Kidney (tissue), 14 donors: ENCODE results near the gene SIM1. TPM values are rescaled to one million over a fixed set of nuclear protein-coding genes. Genes with fewer than 3 reads are reported as not detected.

Experiments used
- DNase-seq, 5 donors: peaks; one replicate each; pipeline ENCODE4 v3.0.0-alpha.2; 2013 to 2020
- FAIRE-seq: peaks from 2 replicates; lab custom pipeline; 2012; peaks lifted over from hg19 to GRCh38; lab: Jason Lieb, UNC
- H3K27ac ChIP-seq, 2 donors: one replicate each; pipeline ENCODE4 v1.7.0; 2013; ENCODE audit warnings: low read depth in 2 of 2, low read length in 2 of 2, inconsistent platforms in 1 of 2
- H3K27me3 ChIP-seq: one replicate; pipeline ENCODE4 v1.7.1; 2013; ENCODE audit warnings: low read length, inconsistent platforms; ENCODE audit not compliant: control insufficient read depth, insufficient read depth
- H3K36me3 ChIP-seq, 3 donors: one replicate each; pipeline versions ENCODE4 v1.7.0 to v1.7.1; 2013; ENCODE audit warnings: low read length in 3 of 3, control low read depth in 1 of 3, inconsistent platforms in 1 of 3; ENCODE audit not compliant: insufficient read depth in 3 of 3, control insufficient read depth in 2 of 3
- H3K4me1 ChIP-seq, 3 donors: one replicate each; pipeline versions ENCODE4 v1.7.0 to v1.7.1; 2013; ENCODE audit warnings: low read length in 3 of 3, inconsistent platforms in 1 of 3, low read depth in 1 of 3; ENCODE audit not compliant: control insufficient read depth in 2 of 3, insufficient read depth in 2 of 3
- H3K4me3 ChIP-seq, 3 donors: one replicate each; pipeline versions ENCODE4 v1.7.0 to v1.8.1; 2013; ENCODE audit warnings: low read length in 3 of 3, control low read depth in 1 of 3, inconsistent platforms in 1 of 3
- H3K9ac ChIP-seq, 3 donors: one replicate each; pipeline versions ENCODE4 v1.7.0 to v1.7.1; 2013; ENCODE audit warnings: low read length in 3 of 3, control low read depth in 1 of 3, inconsistent platforms in 1 of 3
- H3K9me3 ChIP-seq, 3 donors: one replicate each; pipeline versions ENCODE4 v1.7.0 to v1.7.1; 2013; ENCODE audit warnings: low read length in 3 of 3, control low read depth in 1 of 3, inconsistent platforms in 1 of 3; ENCODE audit not compliant: control insufficient read depth in 2 of 3, insufficient read depth in 1 of 3
- intact Hi-C: fragments of 100-400 bp; cut with DNase I; formaldehyde crosslinking; loops from one replicate; pipeline ENCODE4 v1.11.1; 2022
- polyA plus RNA-seq: library from polyadenylated mRNA; stranded (reverse); fragments of 350-450 nt; fragmentation: Illumina TruSeq; extraction: RNeasy Lipid Tissue Mini Kit (QIAGEN cat#74804); gene quantifications from one replicate; pipeline ENCODE4 v1.2.3, GENCODE V29; 2014; ENCODE audit warnings: low read depth, low replicate concordance; ENCODE audit not compliant: insufficient read depth
- total RNA-seq: library from RNA; stranded (reverse); fragmentation: NEBNext Ultra II Directional; extraction: Animal tissue kit (Norgen Biotek cat#: 25700); gene quantifications from one replicate; pipeline ENCODE4 v1.2.1, GENCODE V29; 2021
- TF ChIP-seq, protein P1 (sequence below): IDR thresholded peaks from 3 replicates; pipeline ENCODE4 v1.5.1; 2012; ENCODE audit warnings: mild to moderate bottlenecking, moderate library complexity, borderline replicate concordance; ENCODE audit not compliant: insufficient read depth; ENCODE audit errors: extremely low read depth
- donor health status: control.
- donor health status: control.
- donor health status: control.
- donor health status: control.
- donor health status: control.
- donor health status: DM: yes; HTN: yes; CAD: no.
- donor health status: Normal renal cell carcinoma (clear cell type).

SIM1 gene
- total and polyA plus RNA-seq, 2 donors from 2014 or later: 4.4 to 31.8 TPM

DNA sequence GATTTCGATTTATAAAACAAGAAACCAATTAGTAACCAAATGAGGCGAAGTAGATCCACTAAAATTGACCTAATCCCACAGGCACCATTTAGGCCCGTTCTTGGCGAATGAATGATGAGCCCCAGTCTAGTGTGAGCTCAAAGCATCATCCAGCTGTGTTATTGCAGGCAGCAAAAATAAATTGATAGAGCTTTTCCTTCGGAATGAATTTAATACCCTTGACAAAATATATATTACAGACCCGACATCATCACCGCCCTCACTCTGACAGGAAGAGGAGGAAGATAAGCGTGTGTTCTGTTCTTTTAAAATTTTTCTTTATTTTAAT lies 7.8 kb downstream of the SIM1 start:
- DNase-seq (no peak), FAIRE-seq (no peak)
- Histone ChIP-seq H3K9ac (peak overlapping the region in 2 of 3 donors; percentile 0 to 94), H3K9me3 (no peaks in the 10 kb centered on the region), H3K27me3 (peaks cover 71% of the 10 kb centered on the region), H3K27ac (peak overlapping the region; percentile 83 to 90), H3K36me3 (no peaks in the 10 kb centered on the region), H3K4me3 (peak overlapping the region in 1 of 3 donors; percentile 77), H3K4me1 (peaks cover 0 to 3% (median 2%) of the 10 kb centered on the region in 3 donors)
- TF ChIP-seq, protein P1, sequence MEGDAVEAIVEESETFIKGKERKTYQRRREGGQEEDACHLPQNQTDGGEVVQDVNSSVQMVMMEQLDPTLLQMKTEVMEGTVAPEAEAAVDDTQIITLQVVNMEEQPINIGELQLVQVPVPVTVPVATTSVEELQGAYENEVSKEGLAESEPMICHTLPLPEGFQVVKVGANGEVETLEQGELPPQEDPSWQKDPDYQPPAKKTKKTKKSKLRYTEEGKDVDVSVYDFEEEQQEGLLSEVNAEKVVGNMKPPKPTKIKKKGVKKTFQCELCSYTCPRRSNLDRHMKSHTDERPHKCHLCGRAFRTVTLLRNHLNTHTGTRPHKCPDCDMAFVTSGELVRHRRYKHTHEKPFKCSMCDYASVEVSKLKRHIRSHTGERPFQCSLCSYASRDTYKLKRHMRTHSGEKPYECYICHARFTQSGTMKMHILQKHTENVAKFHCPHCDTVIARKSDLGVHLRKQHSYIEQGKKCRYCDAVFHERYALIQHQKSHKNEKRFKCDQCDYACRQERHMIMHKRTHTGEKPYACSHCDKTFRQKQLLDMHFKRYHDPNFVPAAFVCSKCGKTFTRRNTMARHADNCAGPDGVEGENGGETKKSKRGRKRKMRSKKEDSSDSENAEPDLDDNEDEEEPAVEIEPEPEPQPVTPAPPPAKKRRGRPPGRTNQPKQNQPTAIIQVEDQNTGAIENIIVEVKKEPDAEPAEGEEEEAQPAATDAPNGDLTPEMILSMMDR: no peak
- intact Hi-C loops: no loop called here

DNA sequence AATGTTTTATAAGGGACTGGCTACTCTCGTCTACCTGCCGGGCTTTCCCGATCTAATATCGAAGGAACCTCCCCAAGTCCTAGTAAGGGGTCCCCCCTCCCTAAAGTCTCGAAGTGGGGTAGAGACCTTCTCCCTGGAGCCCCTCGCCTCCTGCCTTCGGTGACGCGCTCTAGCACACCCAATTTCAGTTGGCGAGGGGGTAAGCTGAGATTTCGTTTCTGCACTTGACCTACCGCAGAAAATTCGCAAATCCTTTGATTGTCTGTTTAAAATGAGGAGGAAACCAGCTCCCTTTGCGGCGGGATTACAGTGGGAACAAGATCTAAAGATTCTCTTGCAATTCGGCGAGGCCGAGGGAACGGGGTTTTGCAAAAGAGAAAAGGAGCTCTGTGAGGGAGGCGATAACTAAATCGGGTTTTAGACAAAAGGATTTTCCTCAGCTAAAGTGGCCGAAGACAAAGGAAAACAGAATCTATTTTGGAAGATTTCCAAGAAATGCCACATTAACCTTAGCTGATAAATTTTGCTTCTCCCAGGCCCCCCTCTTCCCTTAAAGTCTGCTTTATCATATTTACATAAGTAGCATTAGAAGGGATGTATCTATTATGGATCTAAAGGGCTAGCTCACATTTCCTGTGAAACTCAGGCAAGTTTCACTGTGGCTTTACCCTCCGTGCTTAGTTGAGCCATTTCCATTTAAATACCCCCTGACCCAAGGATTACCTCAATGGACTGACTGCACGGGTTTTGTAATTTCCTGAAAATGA lies 8.4 kb downstream of the SIM1 start:
- intact Hi-C loops: no loop called here
- Histone ChIP-seq H3K9ac (peak overlapping the region in 2 of 3 donors; percentile 0 to 94), H3K27me3 (peaks cover 66% of the 10 kb centered on the region), H3K36me3 (no peaks in the 10 kb centered on the region), H3K4me1 (peaks cover 0 to 3% (median 2%) of the 10 kb centered on the region in 3 donors), H3K4me3 (peak overlapping the region; percentile 31 to 77 (median 57)), H3K9me3 (no peaks in the 10 kb centered on the region), H3K27ac (peak overlapping the region; percentile 83 to 90)
- DNase-seq (peak in 1 of 5 donors; percentile 66), FAIRE-seq (no peak)
- TF ChIP-seq, protein P1: no peak

- H3K9ac ChIP-seq: peak overlapping the region in 2 of 3 donors; percentile 0 to 94
- H3K4me1 ChIP-seq: peaks cover 0 to 8% (median 3%) of the 10 kb centered on the region in 3 donors
- DNase-seq (peak; percentile 80 to 95 (median 88)), FAIRE-seq (peak; percentile 6)
- peak overlapping the region; percentile 83 to 95 for H3K27ac ChIP-seq
- intact Hi-C loops: no loop called here
- no peaks in the 10 kb centered on the region for H3K36me3 ChIP-seq
- peak overlapping the region in 1 of 3 donors; percentile 77 for H3K4me3 ChIP-seq
- no peaks in the 10 kb centered on the region for H3K9me3 ChIP-seq
- H3K27me3 ChIP-seq: peaks cover 62% of the 10 kb centered on the region
- TF ChIP-seq, protein P1: no peak
Measured at GRCh38 chr6:100455230-100456124, 9.2 kb downstream of the SIM1 start.
